H1 (cell line): ENCODE measurements around the gene NOM1. TPM values are rescaled to one million over a fixed set of nuclear protein-coding genes. Genes with fewer than 3 reads are reported as not detected.

ENCODE experiments used
- ATF3 ChIP-seq: IDR thresholded peaks from 2 replicates; pipeline ENCODE4 v1.6.1; 2011; ENCODE audit warnings: low read depth, mild to moderate bottlenecking, low read length; ENCODE audit not compliant: insufficient read depth
- EZH2 ChIP-seq: fragments of 200-600 bp; sonication (generic); IDR thresholded peaks from 2 replicates; pipeline ENCODE4 v1.7.1; 2012; ENCODE audit warnings: low read depth, mild to moderate bottlenecking, moderate library complexity, low read length, inconsistent platforms; ENCODE audit not compliant: severe bottlenecking
- HDAC6 ChIP-seq: IDR thresholded peaks from one replicate; pipeline ENCODE4 v1.7.1; 2012; ENCODE audit warnings: low read depth, mild to moderate bottlenecking, inconsistent platforms, low read length, moderate library complexity
- JUN ChIP-seq: IDR thresholded peaks from 2 replicates; pipeline ENCODE4 v1.6.1; 2011; ENCODE audit warnings: low read depth, mild to moderate bottlenecking, improper control_type of control experiment, low read length
- KDM1A ChIP-seq: fragments of 200-600, 300-600 bp; sonication (generic); IDR thresholded peaks from 2 replicates; pipeline ENCODE4 v1.7.1; 2016; ENCODE audit warnings: mild to moderate bottlenecking, low read length, borderline replicate concordance
- MAFK ChIP-seq: IDR thresholded peaks from 2 replicates; pipeline ENCODE4 v1.6.1; 2012; ENCODE audit warnings: low read depth, mild to moderate bottlenecking, improper control_type of control experiment, low read length
- POU5F1 ChIP-seq: IDR thresholded peaks from 2 replicates; pipeline ENCODE4 v1.6.1; 2011; ENCODE audit warnings: low read depth, mild to moderate bottlenecking, low read length, moderate library complexity
- RNF2 ChIP-seq: fragments of 200-900, 300-1000 bp; sonication (generic); IDR thresholded peaks from 2 replicates; pipeline ENCODE4 v1.7.1; 2016; ENCODE audit warnings: borderline replicate concordance, low read depth, mild to moderate bottlenecking, antibody characterized with exemption, low read length; ENCODE audit not compliant: poor library complexity, severe bottlenecking; ENCODE audit errors: missing control alignments
- polyA plus RNA-seq, 7 experiments: library from polyadenylated mRNA; depleted of rRNA in 3 of 7; stranded (reverse) in 5 of 7; unstranded in 2 of 7; fragments of >200 nt in 5 of 7; fragments of 200-250 nt in 2 of 7; gene quantifications; 1 replicate in 5 of 7; 2 replicates in 1 of 7; 4 replicates in 1 of 7; pipeline versions ENCODE4 v1.2.1 to v1.2.3, GENCODE V29; 2011 to 2013; ENCODE audit warnings: missing spikeins in 2 of 7, mixed read lengths in 2 of 7
- total RNA-seq: library from RNA; stranded (reverse); fragmentation: NEBNext Ultra II Directional; extraction: Animal tissue kit (Norgen Biotek cat#: 25700); gene quantifications from 2 replicates; pipeline ENCODE4 v1.2.1, GENCODE V29; 2021

The NOM1 gene
- total and polyA plus RNA-seq, 2 of the 8 experiments (the other 6 are each of a cell fraction or from before 2014, with no cell fraction given) = 10.6 to 29.1 TPM

- TF ChIP-seq ATF3 = no peak
- TF ChIP-seq EZH2 = no peak
- TF ChIP-seq RNF2 = no peak
- TF ChIP-seq JUN = no peak
- TF ChIP-seq MAFK = no peak
- TF ChIP-seq HDAC6 = no peak
- no peak for TF ChIP-seq POU5F1
- TF ChIP-seq KDM1A = no peak
Observed at GRCh38 chr7:156941393-156942182, 7.9 kb upstream of the NOM1 start (continued).
